Measurements from ENCODE around the gene JSRP1.
A peak's percentile ranks its signal among the peaks of the same experiment; 100 is the strongest.
"Not testable (repeated sequence)": the region's sequence is repeated elsewhere in the genome, so short reads cannot be mapped to it uniquely, and the experiment has no call there.

Gene JSRP1

DNA sequence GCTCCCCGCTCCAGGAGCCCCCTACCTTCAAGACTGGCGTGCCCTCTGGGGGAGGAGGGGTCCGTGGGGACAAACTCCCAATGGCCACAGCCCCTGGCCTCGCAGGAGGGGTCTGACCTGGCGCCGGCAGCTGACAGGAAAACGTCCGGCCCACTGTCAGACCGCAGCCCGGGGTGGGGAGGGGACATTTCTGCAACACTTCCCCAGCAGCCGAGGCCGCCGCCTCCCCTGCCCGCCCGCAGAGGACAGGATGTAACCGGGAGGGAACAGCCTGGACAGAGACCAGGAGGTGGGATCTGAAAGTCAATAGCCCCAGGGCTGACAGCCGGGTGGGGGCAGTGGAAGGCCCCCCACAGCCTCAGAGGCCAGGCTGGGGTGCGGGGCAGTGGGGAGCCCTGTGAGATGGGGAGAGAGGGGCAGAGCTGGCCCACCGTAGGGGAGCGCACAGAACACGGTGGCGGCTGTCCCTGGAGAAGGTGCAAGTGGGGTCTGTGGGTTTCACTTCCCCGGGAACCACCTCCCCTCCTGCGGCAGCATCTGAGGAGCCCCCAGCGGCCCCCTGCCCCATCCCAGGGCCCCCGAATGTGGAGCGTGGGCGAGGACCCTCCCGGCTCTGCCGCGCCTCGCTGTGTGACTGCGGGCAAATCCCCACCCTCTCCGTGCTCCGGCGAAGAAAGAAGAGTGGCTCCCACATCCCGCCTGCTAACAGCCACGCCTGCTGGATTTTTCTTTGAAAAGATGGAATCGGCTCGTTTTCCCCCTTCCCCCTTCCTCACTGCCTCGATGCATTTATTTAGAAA is 26.0 kb upstream of the JSRP1 start, which contains the start of gene PEAK3:
Gene PEAK3 (minus strand): TSS at position 114 of the 800 bp plus-strand sequence. CDS start 1,244 bp downstream, outside the sequence.
- peak; percentile 50 for DNase-seq

DNA sequence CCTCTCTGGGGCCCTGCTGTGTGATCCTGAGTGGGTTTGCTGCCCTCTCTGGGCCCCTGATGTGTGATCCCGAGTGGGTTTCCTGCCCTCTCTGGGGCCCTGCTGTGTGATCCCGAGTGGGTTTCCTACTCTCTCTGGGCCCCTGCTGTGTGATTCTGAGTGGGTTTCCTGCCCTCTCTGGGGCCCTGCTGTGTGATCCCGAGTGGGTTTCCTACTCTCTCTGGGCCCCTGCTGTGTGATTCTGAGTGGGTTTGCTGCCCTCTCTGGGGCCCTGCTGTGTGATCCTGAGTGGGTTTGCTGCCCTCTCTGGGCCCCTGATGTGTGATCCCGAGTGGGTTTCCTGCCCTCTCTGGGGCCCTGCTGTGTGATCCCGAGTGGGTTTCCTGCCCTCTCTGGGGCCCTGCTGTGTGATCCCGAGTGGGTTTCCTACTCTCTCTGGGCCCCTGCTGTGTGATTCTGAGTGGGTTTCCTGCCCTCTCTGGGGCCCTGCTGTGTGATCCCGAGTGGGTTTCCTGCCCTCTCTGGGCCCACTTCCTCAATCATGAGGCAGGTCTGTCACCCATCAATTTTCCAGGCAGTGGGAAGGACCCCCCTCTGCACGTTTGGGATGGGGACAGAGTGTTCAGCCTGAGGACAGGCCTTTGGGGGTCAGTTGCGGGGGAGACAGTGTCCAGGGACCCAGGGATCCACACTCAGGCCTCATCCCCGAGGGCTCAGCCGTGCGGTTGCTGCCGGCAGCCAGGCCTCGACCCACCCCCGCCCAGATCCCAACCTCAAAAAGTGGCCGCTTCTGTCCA is 25.2 kb upstream of the JSRP1 start:
- DNase-seq: not testable (repeated sequence)

DNA sequence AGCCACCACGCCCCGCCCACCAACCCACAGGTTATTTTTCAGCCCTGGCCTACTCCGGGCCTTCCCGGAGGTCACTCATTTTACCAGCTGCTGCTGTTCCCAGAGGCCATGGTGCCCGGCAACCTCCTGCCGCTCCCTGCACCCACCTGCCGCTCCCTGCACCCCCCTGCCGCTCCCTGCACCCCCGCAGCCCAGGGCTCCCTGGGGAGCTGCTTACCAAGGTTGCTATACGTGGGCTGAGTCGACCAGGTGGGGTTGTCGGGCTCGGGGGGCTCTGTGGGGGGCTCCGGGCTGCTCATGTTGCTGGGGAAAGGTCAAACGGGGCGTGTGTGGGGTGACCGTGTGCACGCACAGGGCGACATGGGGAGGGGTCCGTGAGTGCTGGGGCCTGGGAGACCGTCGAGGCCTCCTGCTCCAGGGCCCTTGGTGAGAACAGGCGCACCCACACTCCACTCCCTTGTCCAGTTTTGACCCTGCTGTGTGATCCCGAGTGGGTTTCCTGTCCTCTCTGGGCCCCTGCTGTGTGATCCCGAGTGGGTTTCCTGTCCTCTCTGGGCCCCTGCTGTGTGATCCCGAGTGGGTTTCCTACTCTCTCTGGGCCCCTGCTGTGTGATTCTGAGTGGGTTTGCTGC is 24.5 kb upstream of the JSRP1 start:
- no peak for DNase-seq

DNA sequence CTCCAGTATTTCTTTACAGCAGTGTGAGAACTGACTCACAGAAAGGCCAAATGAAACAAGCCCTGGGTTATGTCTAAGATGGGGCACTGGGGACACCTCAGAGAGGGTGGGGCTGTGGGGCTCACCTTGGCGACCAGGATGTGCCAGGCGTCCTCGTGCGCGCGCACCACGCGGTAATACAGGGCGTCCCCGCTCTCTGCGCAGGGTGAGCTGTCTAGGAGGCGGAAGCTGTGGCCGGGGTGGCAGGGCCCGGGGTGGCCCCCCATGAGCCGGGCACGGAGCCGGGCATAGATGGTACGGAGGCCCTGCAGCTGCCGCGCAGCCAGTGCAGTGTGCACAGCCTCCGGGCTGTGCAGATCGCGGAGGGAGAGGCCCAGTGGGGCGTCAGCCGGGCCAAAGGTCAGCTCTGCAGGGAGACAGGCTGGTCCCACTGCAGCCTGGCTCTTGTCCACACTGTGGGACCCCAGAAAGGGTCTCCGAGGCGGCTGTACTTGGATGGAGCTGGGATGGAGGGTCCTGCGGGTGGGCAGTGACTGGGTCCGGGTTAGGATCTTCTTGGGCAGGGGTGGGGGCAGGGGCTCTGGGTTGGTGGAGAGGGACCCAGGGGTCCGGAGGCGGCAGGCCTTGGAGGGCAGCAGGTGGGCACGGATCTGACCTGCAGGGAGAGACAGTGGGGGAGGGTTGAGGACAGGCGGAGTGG is 22.4 kb upstream of the JSRP1 start:
- DNase-seq: no peak

DNA sequence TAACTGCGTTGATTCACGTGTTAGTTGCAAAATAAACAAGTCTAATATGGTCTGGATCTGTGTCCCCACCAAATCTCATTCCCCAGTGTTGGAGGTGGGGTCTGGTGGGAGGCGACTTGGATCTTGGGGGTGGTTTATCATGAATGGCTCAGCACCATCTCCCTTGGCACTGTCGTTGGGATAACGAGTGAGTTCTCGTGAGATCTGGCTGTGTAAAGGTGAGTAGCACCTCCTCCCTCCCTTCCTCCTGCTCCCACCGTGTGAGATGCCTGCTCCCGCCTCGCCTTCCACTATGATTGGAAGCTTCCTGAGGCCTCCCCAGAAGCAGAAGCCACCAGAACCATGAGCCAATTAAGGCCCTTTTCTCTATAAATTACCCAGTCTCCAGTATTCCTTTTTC is 20.9 kb upstream of the JSRP1 start:
- DNase-seq: no peak

DNA sequence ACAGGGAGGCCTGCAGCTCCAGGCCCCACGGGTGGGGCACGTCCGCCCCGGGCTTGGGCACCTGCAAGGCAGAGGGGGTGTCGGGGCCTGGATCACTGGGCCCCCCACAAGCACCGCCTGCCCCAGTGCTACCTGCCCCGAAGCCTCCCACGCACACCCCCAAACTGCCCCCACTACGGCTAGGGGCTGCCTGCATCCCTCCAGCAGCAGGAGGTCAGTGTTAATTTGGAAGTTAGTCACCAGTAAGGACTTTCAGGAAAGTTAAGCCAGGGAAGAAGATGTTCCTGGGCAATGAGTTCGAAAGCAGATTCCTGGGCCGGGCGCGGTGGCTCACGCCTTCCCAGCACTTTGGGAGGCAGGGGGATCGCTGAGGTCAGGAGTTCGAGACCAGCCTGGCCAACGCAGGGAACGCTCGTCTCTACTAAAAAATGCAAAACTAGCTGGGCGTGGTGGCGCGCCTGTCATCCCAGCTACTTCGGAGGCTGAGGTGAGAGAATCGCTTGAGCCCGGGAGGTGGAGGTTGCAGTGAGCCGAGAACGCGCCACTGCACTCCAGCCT is 20.3 kb upstream of the JSRP1 start:
- no peak for DNase-seq

DNA sequence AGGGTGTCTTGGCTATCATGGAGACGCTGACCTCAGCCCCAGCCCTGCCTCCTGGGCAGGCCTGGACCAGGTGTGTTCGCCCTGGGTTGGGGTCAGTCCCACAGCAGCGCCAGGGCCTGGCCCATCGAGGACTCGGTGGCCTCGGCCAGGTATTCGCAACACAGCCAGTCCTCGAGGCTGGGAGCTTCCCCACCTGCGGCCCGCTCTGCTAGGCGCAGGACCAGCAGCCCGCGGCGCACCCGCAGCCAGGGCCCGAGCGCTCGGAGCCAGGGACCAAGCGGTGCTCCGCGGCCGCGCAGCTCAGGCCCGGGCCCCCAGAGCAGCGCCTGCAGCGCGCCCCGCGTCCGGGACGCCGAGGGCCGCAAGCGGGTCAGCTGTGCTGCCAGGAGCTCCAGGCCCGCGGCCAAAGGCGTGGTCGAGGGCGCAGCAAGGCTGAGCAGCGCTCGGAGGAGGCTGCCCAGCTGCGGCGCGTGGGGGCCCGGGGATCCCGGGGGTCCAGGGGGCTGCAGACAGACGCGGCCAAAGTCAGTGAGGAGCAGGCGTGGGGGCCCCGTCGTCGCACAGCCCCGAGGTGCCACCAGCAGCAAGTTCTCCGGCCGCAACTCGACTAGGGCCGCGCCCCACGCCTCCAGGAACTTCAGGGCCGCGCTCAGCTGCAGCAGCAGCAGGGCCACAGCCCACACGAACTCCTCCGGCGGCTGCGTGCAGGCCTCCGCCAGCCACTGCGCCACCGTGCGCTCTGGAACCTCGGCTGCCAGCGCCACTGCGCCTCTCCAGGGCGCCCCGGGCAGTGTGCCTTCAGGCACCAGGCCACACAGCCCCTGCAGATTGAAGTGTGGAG is 19.6 kb upstream of the JSRP1 start:
- DNase-seq: no peak

DNA sequence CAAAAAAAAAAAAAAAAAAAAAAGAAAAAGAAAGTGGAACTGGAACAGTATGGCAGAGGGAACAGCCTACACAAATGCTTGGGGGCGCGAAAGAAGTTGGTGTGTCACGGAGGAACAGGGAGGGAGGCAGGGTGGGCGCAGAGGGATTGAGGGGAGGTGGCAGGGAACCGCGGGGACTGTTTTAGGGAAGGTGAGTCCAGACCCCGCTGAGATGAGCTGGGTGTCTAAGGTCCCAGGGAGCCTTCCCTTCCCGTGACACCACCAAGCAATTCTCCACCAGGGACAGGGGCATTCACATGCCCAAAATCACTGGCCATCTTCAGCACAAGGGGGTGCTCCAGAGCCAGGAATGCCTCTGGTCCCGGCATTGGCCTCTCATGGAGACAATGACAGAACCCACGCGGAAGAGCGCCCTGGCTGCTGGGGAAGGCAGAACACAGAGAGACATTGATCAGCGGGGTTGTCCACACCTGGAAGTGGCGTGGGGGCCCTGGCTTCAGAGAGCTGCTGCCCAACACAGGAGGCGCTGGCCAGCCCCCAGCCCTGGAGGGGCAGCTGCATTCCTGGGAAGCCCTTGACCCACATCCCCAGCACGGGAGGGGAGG is 18.8 kb upstream of the JSRP1 start:
- DNase-seq: peak; percentile 69

DNA sequence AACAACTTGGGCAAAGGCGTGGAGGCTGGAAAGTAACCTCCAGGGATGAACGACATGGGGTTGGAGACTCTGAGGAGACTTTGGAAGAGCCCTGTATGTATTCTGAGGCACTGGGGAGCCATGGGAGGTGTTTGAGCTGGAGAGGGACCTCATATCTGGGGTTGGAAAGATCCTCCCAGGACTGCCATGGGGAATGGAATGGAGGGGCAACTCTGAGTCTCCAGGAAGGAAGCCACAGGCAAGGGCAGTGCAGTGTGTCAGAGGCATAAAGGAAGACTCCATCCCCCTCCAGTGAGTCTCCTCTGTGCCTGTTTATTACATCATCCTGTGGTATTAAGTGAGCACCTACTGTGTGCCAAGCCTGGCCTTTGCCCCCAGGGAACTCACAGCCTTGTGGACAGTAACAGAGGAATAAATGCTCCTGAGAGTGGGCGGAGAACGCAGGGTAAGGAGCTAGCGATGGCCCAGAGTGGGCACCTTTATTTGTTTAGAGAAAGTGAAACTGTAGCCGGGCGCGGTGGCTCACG is 18.0 kb upstream of the JSRP1 start:
- no peak for DNase-seq

DNA sequence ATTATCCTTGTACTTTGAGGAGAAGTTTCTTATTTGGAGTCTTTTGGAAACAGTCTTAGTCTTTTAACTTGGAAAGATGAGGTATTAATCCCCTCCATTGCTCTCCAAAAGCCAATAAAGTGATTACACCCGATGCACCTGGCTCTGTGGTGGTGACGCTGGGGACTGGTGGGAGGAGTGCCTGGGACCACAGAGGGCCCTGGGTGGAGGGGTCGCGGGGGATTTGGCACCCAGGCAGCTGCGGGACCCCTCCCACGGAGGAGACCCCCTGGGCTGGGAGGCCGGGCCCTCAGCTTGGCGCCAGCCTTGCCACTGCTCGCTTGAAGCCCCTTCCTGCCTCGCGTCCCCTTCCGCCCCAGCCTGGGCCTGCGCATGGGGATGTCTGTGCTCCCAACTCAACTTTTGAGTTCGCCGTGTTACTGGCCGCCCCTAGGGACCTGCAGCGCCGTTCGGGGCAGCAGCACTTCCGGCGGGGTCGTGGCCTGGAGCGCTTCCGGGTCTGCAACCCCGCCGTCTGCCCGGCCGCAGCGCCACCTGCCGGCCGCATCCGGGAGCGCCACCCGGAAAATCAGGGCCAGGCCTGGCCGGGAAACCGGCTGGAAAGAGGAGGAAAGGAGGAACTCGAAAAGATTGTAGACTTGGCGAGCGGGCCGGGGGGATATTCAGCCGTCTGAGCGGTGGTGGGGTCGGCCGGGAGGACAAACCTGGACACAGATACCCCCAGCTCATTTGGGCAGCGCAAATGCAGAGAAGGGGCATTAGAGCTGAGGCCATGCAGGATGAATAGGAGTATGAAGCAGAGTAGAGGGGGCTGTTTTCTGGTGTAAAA is 17.4 kb upstream of the JSRP1 start:
- DNase-seq: peak; percentile 72

DNA sequence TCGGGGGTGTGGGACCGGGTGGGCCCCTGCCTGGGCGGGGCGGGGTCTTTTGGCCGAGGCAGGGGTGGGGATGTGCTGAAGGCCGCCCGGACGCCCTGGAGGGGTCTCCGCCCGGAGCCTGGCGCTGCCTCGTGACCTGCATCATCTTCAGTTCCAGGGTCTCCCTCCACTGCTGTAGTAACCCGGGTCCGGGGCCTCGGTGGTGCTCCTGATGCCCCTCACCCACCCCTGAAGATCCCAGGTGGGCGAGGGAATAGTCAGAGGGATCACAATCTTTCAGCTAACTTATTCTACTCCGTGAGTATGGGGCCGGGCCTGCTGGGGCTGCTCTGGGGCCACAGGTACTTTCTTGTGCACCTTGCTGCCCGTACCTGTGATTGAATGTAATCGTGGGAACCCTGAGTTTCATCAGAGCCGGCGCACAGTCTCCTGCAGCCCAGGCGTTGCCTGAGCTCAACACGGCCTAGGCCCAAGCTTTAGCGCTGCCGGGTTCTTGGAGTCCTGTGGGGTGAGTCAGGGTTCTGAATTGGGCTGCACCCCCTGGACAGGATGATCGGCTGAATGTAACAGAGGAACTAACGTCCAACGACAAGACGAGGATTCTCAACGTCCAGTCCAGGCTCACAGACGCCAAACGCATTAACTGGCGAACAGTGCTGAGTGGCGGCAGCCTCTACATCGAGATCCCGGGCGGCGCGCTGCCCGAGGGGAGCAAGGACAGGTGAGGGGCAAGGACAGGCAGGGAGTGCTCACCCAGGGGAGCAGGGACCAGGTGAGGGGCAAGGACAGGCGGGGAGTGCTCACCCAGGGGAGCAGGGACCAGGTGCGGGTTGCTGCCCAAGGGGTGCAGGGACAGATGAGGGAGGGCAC is 15.3 kb upstream of the JSRP1 start:
- peak; percentile 81 for DNase-seq

DNA sequence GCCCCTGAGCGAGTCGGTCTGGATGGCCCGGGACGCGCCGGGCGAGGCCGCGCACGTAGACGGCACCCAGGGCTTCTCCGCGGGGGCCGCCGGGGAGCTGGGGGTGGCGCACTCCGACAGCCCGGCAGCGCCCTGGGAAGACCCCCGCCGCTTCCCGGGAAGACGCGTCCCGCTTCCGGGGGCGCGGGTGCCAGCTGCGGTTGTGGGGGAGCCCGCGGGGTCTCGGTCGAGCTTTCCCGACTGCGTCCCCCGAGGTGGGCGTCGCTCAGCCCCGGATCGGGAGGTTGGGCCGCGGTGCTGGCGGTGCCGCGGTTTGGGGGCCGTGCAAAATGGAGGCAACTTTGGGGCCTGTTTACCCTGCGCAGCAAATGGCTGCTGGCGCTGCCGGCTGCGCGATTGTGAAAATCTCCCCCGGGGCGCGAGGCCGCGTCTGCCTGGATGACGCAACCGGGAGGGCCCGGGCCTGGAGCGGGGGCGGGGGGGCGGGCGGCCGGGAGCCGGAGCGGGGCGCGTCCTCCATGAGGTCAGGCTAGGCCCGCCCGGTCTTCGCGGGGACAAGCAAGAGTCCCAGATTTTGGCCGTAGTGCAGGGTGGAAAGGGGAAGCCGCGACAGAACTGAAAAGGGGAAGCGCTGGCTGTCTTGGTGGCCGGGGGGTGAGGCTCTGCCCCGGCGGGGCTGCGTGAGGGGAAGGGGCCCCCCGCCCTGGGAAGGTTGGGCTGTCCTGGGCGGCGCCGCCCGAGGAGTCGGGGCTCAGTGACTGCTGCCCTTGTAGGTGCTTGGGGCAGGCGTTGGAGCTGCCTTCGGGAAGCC is 14.4 kb upstream of the JSRP1 start:
- peak; percentile 84 for DNase-seq

DNA sequence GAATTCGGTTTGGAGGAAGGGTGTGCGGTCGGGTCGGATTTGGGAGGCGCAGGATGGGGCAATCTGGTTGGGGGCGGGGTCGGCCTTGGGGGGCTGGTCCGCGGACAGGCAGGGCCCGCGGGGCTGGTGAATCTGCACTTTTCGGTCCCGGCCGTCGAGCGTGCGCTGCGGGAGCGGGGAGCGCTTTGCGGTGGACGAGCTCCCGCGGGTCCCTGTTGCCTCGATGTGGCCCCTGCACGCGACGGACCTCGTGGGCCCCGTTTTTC is 13.9 kb upstream of the JSRP1 start:
- no peak for DNase-seq

DNA sequence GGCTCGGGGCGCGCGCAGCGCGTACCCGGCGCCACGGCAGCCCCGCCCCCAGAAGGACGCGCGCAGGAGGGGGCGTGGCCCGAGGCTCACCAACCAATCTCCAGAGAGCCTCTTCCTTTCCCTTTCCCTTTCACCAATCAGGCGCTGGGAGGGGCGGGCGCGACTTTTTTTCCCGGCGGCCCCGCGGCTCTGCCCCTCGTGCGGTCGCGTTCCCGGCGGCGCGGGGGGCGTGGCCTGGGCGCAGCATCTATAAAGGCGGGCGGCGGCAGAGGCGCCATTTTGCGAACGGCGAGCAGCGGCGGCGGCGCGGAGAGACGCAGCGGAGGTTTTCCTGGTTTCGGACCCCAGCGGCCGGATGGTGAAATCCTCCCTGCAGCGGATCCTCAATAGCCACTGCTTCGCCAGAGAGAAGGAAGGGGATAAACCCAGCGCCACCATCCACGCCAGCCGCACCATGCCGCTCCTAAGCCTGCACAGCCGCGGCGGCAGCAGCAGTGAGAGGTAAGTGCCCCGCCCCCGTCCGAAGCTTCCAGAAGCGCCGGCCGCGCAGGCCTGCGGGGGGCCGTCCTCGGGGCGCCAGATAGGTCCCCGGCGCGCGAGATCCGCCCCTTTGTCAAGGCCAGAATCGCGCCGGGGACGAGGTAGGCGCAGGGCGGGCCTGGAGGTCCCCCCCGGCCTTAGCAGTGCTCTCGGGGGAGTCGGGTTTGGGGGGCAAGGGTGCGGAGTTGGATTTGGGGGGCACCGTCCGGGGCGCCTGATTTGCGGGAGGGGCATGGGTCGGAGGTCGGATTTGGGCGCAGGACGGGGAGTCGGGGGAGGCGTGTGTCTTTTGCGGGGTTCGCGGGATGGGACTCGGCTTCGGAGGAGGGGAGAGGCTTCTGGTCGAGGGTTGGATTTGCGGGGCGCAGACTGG is 13.3 kb upstream of the JSRP1 start:
- DNase-seq: peak; percentile 97

DNA sequence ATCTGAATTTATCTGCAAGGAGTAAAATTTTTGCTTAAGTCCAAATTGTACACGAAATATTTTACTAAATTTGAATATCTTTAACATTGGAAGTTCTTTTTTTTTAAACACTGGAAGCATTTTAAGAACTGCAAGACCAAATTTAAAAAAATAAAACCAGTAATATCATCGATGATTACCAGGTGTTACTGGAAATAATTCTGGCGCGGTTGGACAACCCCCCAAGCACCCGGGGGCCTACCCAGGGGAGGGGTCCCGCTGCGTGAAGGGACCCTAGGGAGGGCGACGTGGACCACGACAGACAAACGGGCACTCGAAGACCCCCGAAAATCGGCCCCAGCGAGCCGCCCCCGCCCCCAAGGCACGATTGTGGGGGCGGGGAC is 12.6 kb upstream of the JSRP1 start:
- no peak for DNase-seq

DNA sequence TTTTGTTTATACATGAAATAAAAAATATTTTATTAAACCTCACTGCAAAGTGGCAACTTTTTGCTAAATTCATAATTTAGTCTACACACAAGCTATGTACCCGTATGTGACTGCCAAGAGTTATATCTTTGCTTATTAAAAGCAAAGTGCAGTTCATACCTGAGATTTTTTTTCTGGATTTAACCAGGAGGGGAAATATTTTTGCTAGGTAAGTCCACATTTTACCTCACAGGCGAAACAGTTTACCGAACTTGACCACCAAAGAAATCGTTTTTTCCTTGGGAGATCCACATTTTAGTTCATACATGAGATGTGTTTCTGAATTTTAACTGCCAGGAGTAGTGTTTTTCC is 12.2 kb upstream of the JSRP1 start:
- DNase-seq: no peak

All from fibroblast of skin of abdomen (primary cell).